Adrenal gland (tissue), 12 donors: ENCODE results near the gene UNC5C. TPM values are rescaled to one million over a fixed set of nuclear protein-coding genes. Genes with fewer than 3 reads are reported as not detected.
A peak's percentile ranks its signal among the peaks of the same experiment; 100 is the strongest.

ENCODE experiments used
- DNase-seq, 7 donors: peaks; one replicate each; pipeline ENCODE4 v3.0.0-alpha.2; 2019 to 2020
- H3K27ac ChIP-seq, 5 donors: fragments of 200-600 bp; sonication (generic) in 4 of 5; 1 replicate in 3 of 5; 2 replicates in 2 of 5; pipeline versions ENCODE4 v1.5.1 to v1.8.0; 2016 to 2020; ENCODE audit warnings: mild to moderate bottlenecking in 1 of 5
- H3K27me3 ChIP-seq: fragments of 200-600 bp; 2 replicates; pipeline ENCODE4 v1.8.0; 2021
- H3K36me3 ChIP-seq, 2 donors: fragments of 200-600 bp; replicated peaks in 1 of 2; 1 replicate in 1 of 2; 2 replicates in 1 of 2; pipeline versions ENCODE4 v1.5.1 to v1.8.0; 2018 to 2022
- H3K4me1 ChIP-seq, 2 donors: fragments of 200-600 bp; replicated peaks in 1 of 2; 1 replicate in 1 of 2; 2 replicates in 1 of 2; pipeline versions ENCODE4 v1.5.1 to v1.8.0; 2018 to 2021
- H3K4me3 ChIP-seq, 4 donors: fragments of 200-600 bp; sonication (generic) in 3 of 4; one replicate each; pipeline ENCODE4 v1.5.1; 2016 to 2018
- H3K9me3 ChIP-seq, 3 donors: fragments of 200-600 bp; sonication (generic) in 1 of 3; replicated peaks in 1 of 3; 1 replicate in 2 of 3; 2 replicates in 1 of 3; pipeline versions ENCODE4 v1.5.1 to v1.8.0; 2016 to 2021
- CTCF ChIP-seq, 6 experiments: fragments of 450-650 bp in 4 of 6; fragments of 200-600 bp in 2 of 6; sonication (generic) in 1 of 6; IDR thresholded peaks; 1 replicate in 5 of 6; 2 replicates in 1 of 6; pipeline versions ENCODE4 v1.5.1 to v1.8.0; 2016 to 2021; ENCODE audit warnings: antibody characterized with exemption in 6 of 6, mild to moderate bottlenecking in 2 of 6, moderate library complexity in 1 of 6
- POLR2A ChIP-seq, 2 donors: fragments of 450-650 bp; IDR thresholded peaks; one replicate each; pipeline ENCODE4 v1.6.1; 2017; ENCODE audit warnings: antibody characterized with exemption in 2 of 2, mild to moderate bottlenecking in 2 of 2, moderate library complexity in 1 of 2
- WGBS, 4 donors: extraction: QIAGEN DNeasy Blood & Tissue Kit in 2 of 4; methylation state at CpG; one replicate each; pipeline versions ENCODE4 v1.1.5 to v1.1.7; 2013 to 2017; 5-methylcytosine and 5-hydroxymethylcytosine counted together
- intact Hi-C, 2 donors: fragments of 100-400 bp; cut with DNase I; formaldehyde crosslinking; loops; one replicate each; pipeline versions ENCODE4 v1.14.1 to v1.15.0; 2022 to 2023
- polyA plus RNA-seq, 3 donors: library from polyadenylated mRNA; stranded (reverse); fragments of 200-250 nt in 2 of 3; fragments of 350-450 nt in 1 of 3; fragmentation: Illumina TruSeq in 1 of 3; extraction: RNeasy Lipid Tissue Mini Kit (QIAGEN cat#74804) in 1 of 3; gene quantifications; one replicate each; pipeline ENCODE4 v1.2.3, GENCODE V29; 2013 to 2014
- total RNA-seq, 9 donors: library from RNA; depleted of rRNA in 4 of 9; stranded (reverse); fragments of >200 nt in 4 of 9; fragments of 120-200 nt in 1 of 9; fragmentation: NEBNext Ultra II Directional in 1 of 9; extraction: Animal tissue kit (Norgen Biotek cat#: 25700) in 1 of 9; gene quantifications; one replicate each; pipeline versions ENCODE4 v1.1.0 to v1.2.4, GENCODE V29; 2013 to 2023
- donor health status: healthy with polysubstance abuse.
- donor health status: Bipolar disorder and iron deficiency.
- donor health status: DM: yes; HTN: yes; CAD: no.
- donor health status: DM: no; HTN: no; CAD: no.
- donor health status: DM: no; HTN: no; CAD: no.
- donor health status: DM: yes; HTN: yes; CAD: no.

UNC5C gene
- total and polyA plus RNA-seq, 12 donors: 4.7 to 33.5 (median 23.8) TPM

- peak in 2 of 7 donors; percentile 17 to 18 for DNase-seq
- no peaks in the 10 kb centered on the region for H3K9me3 ChIP-seq
- H3K4me1 ChIP-seq: no peaks in the 10 kb centered on the region
- no peak overlapping the region for H3K4me3 ChIP-seq
- intact Hi-C loops: no loop called here
- no peaks in the 10 kb centered on the region for H3K36me3 ChIP-seq
- WGBS, 4 donors: 53 to 73% (median 59%) methylated on average over 4 of the region's 4 CpGs
- no peak overlapping the region for H3K27ac ChIP-seq
- TF ChIP-seq CTCF (IDR thresholded peaks at IDR 0.05) (no peak), POLR2A (IDR thresholded peaks at IDR 0.05) (no peak)
- H3K27me3 ChIP-seq: no peaks in the 10 kb centered on the region
These were observed 7.6 kb upstream of the UNC5C start for GRCh38 chr4:95556207-95556859.

GRCh38 chr4:95552942-95553550, 4.3 kb upstream of the UNC5C start:
- 45 to 57% (median 49%) methylated on average over 4 of the region's 4 CpGs for WGBS, 4 donors
- H3K36me3 ChIP-seq: no peaks in the 10 kb centered on the region
- H3K27ac ChIP-seq: no peak overlapping the region
- no peaks in the 10 kb centered on the region for H3K27me3 ChIP-seq
- no peak overlapping the region for H3K4me3 ChIP-seq
- no peaks in the 10 kb centered on the region for H3K4me1 ChIP-seq
- TF ChIP-seq POLR2A (IDR thresholded peaks at IDR 0.05): no peak
- TF ChIP-seq CTCF (IDR thresholded peaks at IDR 0.05): no peak
- no peak for DNase-seq
- H3K9me3 ChIP-seq: no peaks in the 10 kb centered on the region
- intact Hi-C loops: no loop called here

- H3K36me3 ChIP-seq: no peaks in the 10 kb centered on the region
- no peak for DNase-seq
- H3K4me1 ChIP-seq: no peaks in the 10 kb centered on the region
- H3K27me3 ChIP-seq: no peaks in the 10 kb centered on the region
- H3K4me3 ChIP-seq: no peak overlapping the region
- WGBS, 4 donors: 72 to 79% (median 75%) methylated on average over 2 of the region's 2 CpGs
- intact Hi-C loops: no loop called here
- peak overlapping the region in 1 of 5 donors; percentile 11 for H3K27ac ChIP-seq
- no peaks in the 10 kb centered on the region for H3K9me3 ChIP-seq
- TF ChIP-seq POLR2A (IDR thresholded peaks at IDR 0.05) (no peak), CTCF (IDR thresholded peaks at IDR 0.05) (no peak)
These were observed 2.9 kb upstream of the UNC5C start for GRCh38 chr4:95551653-95552052.

GRCh38 chr4:95550115-95550987, 1.6 kb upstream of the UNC5C start:
- peak overlapping the region in 3 of 4 donors; percentile 36 to 67 (median 61) for H3K4me3 ChIP-seq
- H3K4me1 ChIP-seq: no peaks in the 10 kb centered on the region
- H3K9me3 ChIP-seq: no peaks in the 10 kb centered on the region
- no peak for DNase-seq
- H3K27ac ChIP-seq: peak overlapping the region in 3 of 5 donors; percentile 87 to 93 (median 93)
- 30 to 39% (median 33%) methylated on average over 6 of the region's 6 CpGs for WGBS, 4 donors
- TF ChIP-seq CTCF (IDR thresholded peaks at IDR 0.05) (peak in 1 of 6 experiments; percentile 10), POLR2A (IDR thresholded peaks at IDR 0.05) (no peak)
- intact Hi-C loops: no loop called here
- H3K36me3 ChIP-seq: no peaks in the 10 kb centered on the region
- H3K27me3 ChIP-seq: no peaks in the 10 kb centered on the region
